ENCODE data around the gene ZDHHC23.

DNA sequence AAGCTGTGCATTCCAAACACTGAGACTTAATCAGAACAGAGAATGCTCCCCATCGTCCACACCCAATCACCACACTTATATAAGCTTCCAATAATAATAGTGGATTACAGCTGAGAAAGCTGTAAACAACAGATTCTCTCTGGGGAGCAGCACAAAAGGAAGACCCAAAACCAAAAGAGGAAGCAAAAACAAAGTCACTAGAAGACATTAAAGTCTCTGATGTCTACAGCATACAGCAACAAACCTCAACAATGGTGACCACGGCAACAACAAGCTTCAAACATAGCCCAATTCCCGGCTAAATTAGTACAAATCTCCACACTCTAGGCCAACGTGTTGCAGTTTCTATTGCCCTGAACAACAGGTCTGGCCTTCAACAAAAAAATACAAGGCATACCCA is 37.7 kb downstream of the ZDHHC23 start:
- TF ChIP-seq, protein P1, sequence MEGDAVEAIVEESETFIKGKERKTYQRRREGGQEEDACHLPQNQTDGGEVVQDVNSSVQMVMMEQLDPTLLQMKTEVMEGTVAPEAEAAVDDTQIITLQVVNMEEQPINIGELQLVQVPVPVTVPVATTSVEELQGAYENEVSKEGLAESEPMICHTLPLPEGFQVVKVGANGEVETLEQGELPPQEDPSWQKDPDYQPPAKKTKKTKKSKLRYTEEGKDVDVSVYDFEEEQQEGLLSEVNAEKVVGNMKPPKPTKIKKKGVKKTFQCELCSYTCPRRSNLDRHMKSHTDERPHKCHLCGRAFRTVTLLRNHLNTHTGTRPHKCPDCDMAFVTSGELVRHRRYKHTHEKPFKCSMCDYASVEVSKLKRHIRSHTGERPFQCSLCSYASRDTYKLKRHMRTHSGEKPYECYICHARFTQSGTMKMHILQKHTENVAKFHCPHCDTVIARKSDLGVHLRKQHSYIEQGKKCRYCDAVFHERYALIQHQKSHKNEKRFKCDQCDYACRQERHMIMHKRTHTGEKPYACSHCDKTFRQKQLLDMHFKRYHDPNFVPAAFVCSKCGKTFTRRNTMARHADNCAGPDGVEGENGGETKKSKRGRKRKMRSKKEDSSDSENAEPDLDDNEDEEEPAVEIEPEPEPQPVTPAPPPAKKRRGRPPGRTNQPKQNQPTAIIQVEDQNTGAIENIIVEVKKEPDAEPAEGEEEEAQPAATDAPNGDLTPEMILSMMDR (IDR thresholded peaks at IDR 0.05 in 4 of 5, conservative IDR thresholded peaks at IDR 0.05 in 1 of 5) = no peak
- TF ChIP-seq POLR2A (IDR thresholded peaks at IDR 0.05) = no peak

Measured in gastrocnemius medialis (tissue), 4 donors.